Esophagus muscularis mucosa (tissue), 4 donors: ENCODE results near the gene CNTN2. TPM values are rescaled to one million over a fixed set of nuclear protein-coding genes. Genes with fewer than 3 reads are reported as not detected.

Source experiments
- DNase-seq: peaks from one replicate; pipeline ENCODE4 v3.0.0-alpha.2; 2017; ENCODE audit errors: extremely low spot score
- H3K27ac ChIP-seq, 4 donors: fragments of 200-600 bp; sonication (generic); replicated peaks in 1 of 4; 1 replicate in 3 of 4; 2 replicates in 1 of 4; pipeline ENCODE4 v1.5.1; 2016 to 2019; ENCODE audit warnings: mild to moderate bottlenecking in 1 of 4
- H3K27me3 ChIP-seq, 4 donors: fragments of 200-600 bp; sonication (generic); one replicate each; pipeline versions ENCODE4 v1.5.1 to v1.6.0; 2016 to 2019
- H3K36me3 ChIP-seq, 4 donors: fragments of 200-600 bp; sonication (generic); one replicate each; pipeline ENCODE4 v1.5.1; 2016 to 2019
- H3K4me1 ChIP-seq, 4 donors: fragments of 200-600 bp; sonication (generic); one replicate each; pipeline ENCODE4 v1.5.1; 2016 to 2019
- H3K4me3 ChIP-seq, 4 donors: fragments of 200-600 bp; sonication (generic); 1 replicate in 2 of 4; 2 replicates in 2 of 4; pipeline ENCODE4 v1.5.1; 2016 to 2019; ENCODE audit warnings: mild to moderate bottlenecking in 4 of 4, moderate library complexity in 1 of 4
- H3K9me3 ChIP-seq, 4 donors: fragments of 200-600 bp; sonication (generic); 1 replicate in 3 of 4; 2 replicates in 1 of 4; pipeline ENCODE4 v1.5.1; 2016 to 2019
- CTCF ChIP-seq, 3 experiments: fragments of 200-600 bp in 2 of 3; fragments of 450-650 bp in 1 of 3; sonication (generic) in 2 of 3; IDR thresholded peaks; one replicate each; pipeline ENCODE4 v1.5.1; 2017 to 2019; ENCODE audit warnings: antibody characterized with exemption in 3 of 3, mild to moderate bottlenecking in 2 of 3, moderate library complexity in 1 of 3
- EP300 ChIP-seq: sonication (generic); formaldehyde crosslinking; IDR thresholded peaks from one replicate; pipeline ENCODE4 v1.6.1; 2017; ENCODE audit warnings: antibody characterized with exemption
- POLR2A ChIP-seq: fragments of 450-650 bp; IDR thresholded peaks from one replicate; pipeline ENCODE4 v1.6.1; 2017; ENCODE audit warnings: antibody characterized with exemption, moderate library complexity, mild to moderate bottlenecking, low read depth
- POLR2AphosphoS5 ChIP-seq, 2 donors: sonication (generic); formaldehyde crosslinking; IDR thresholded peaks; one replicate each; pipeline ENCODE4 v1.6.1; 2017; ENCODE audit warnings: antibody characterized with exemption in 2 of 2
- WGBS: methylation state at CpG from one replicate; pipeline ENCODE4 v1.1.5; 2018; 5-methylcytosine and 5-hydroxymethylcytosine counted together
- intact Hi-C: fragments of 100-400 bp; cut with DNase I; formaldehyde crosslinking; loops from one replicate; pipeline ENCODE4 v1.15.1; 2023
- total RNA-seq, 4 donors: library from RNA; depleted of rRNA; stranded (reverse); fragments of >200 nt; gene quantifications; one replicate each; pipeline versions ENCODE4 v1.1.0 to v1.2.1, GENCODE V29; 2016

Gene CNTN2
- total RNA-seq, 4 donors from 2014 or later, result 1.9 to 6.2 (median 2.9) TPM

DNA sequence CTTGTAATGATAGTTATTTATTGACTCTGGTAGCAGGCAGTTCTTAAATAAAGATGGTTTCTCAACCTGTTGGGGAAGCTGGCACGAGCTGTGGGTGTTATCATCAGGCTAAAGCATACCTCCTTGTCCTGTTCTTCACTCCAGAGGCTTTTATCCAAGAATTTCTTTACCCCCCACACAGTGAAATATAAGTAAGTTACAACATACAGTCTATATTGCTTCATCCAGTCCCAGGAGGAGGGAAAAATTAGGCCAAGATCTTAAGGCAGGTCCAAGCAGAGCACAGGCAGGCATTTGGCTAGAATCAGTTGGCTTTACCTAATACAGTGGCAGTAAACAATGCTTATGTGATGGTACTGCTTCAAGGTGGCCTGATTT is 34.9 kb downstream of the CNTN2 start:
- 94% methylated on average over 1 of the region's 1 CpG for WGBS
- Histone ChIP-seq H3K27me3 (no peaks in the 10 kb centered on the region), H3K4me1 (peaks cover 0 to 10% (median 6%) of the 10 kb centered on the region in 4 donors), H3K4me3 (no peak overlapping the region), H3K27ac (no peak overlapping the region), H3K36me3 (peaks cover 0 to 10% (median under 1%) of the 10 kb centered on the region in 4 donors), H3K9me3 (no peaks in the 10 kb centered on the region)
- no peak for DNase-seq
- no peak for TF ChIP-seq EP300
- no peak for TF ChIP-seq CTCF (IDR thresholded peaks at IDR 0.05)
- no peak for TF ChIP-seq POLR2AphosphoS5 (IDR thresholded peaks at IDR 0.05)
- TF ChIP-seq POLR2A, result no peak
- intact Hi-C loops, result no loop called here

DNA sequence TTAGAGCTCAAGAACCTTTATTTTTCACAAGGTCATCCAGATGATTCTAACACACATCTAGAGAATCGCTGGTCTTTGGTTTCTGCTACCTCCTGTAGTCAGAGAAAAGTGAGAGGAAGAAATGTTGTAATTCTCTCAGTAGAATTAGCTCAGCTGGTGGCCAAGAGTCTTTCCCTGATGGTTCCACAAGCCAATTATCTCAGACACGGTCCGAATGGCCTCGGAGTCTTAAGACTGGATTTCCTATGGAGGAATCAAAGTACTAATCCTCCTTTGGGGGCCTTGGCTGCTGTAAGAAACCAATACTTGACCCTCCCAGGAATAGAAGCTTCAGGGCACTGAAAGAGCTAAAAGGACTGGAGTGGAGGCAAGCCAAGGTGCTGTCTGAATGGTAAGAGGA is 39.4 kb downstream of the CNTN2 start:
- DNase-seq, result no peak
- intact Hi-C loops, result no loop called here
- Histone ChIP-seq H3K27ac (no peak overlapping the region), H3K36me3 (peaks cover 21 to 55% (median 37%) of the 10 kb centered on the region in 4 donors), H3K4me1 (peaks cover 0 to 4% (median 0%) of the 10 kb centered on the region in 4 donors), H3K9me3 (no peaks in the 10 kb centered on the region), H3K4me3 (no peak overlapping the region), H3K27me3 (no peaks in the 10 kb centered on the region)
- no peak for TF ChIP-seq POLR2AphosphoS5 (IDR thresholded peaks at IDR 0.05)
- no peak for TF ChIP-seq POLR2A
- TF ChIP-seq EP300, result no peak
- 96% methylated on average over 4 of the region's 4 CpGs for WGBS

DNA sequence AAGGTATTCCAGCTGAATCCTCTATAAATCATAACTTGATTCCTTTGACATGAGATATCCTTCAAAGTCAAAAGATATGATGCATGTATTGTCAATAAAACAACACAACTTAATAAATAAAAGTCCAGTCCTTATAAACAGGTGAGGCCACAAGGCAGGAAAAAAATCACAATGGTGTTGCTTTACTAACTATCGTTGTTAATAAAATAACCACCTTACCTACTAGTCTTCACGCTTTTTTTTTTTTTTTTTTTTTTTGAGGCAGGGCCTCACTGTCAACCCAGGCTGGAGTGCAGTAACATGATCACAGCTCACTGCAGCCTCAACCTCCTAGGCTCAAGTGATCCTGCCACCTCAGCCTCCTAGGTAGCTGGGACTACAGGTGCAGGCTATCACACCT is 41.3 kb downstream of the CNTN2 start, which contains the start of gene TMEM81:
Gene TMEM81, minus strand, starts transcription at position 101 of the 400 bp plus-strand sequence. CDS start 140 bp downstream, outside the sequence.
- Histone ChIP-seq H3K27ac (no peak within 1 kb of the TSS), H3K27me3 (no peaks in the 10 kb centered on the region), H3K4me1 (no peaks in the 10 kb centered on the region), H3K9me3 (no peaks in the 10 kb centered on the region), H3K36me3 (peaks cover 34 to 74% (median 55%) of the 10 kb centered on the region in 4 donors), H3K4me3 (no peak within 1 kb of the TSS)
- DNase-seq, result no peak
- no peak for TF ChIP-seq POLR2AphosphoS5 (IDR thresholded peaks at IDR 0.05)
- no peak for TF ChIP-seq POLR2A
- no peak for TF ChIP-seq CTCF (IDR thresholded peaks at IDR 0.05)
- TF ChIP-seq EP300, result no peak
- WGBS, result 97% methylated on average over 2 of the region's 2 CpGs
- intact Hi-C loops, result no loop called here

GRCh38 chr1:205088341-205088740 is 45.3 kb downstream of the CNTN2 start:
- intact Hi-C loops, result no loop called here
- Histone ChIP-seq H3K27ac (no peak overlapping the region), H3K36me3 (peaks cover 48 to 98% (median 84%) of the 10 kb centered on the region in 4 donors), H3K4me3 (no peak overlapping the region), H3K27me3 (no peaks in the 10 kb centered on the region), H3K9me3 (no peaks in the 10 kb centered on the region), H3K4me1 (no peaks in the 10 kb centered on the region)
- TF ChIP-seq POLR2A (no peak), POLR2AphosphoS5 (IDR thresholded peaks at IDR 0.05) (no peak), CTCF (IDR thresholded peaks at IDR 0.05) (no peak), EP300 (no peak)
- DNase-seq, result no peak
- WGBS, result 77% methylated on average over 3 of the region's 3 CpGs

DNA sequence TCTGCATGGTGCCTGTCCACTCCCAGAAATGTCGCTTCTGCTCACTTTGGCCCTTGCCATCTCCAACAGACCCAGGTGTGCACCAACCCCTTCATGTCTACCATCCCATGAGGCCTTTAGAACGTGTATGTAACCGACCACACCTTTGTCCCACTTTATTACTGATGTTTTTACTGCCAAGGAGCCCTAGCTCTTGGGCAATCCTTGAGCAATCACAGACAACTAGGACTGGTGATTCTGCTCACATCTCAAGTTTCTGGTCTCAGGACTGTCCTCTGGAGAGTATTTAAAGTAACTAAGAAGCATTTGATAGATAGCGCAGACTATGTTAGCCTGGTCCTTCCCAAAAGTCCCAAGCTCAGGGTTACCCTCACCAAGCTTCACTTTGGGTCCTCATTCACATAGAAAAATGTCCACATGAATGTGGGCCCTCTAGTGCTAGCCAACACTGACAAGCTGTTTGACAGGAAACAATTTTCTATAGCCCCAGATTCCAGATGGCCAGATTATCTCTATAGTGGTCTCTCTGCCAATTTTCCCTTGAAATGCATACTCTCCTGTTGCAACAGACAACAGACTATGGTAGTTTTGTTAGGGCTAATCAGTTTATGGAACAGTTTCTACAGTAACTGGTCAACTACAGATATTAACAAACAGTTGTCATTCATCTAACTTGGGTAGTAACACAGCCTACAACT is 48.2 kb downstream of the CNTN2 start:
- intact Hi-C loops, result no loop called here
- Histone ChIP-seq H3K4me3 (no peak overlapping the region), H3K27ac (no peak overlapping the region), H3K27me3 (no peaks in the 10 kb centered on the region), H3K4me1 (no peaks in the 10 kb centered on the region), H3K36me3 (peaks cover 52 to 98% (median 89%) of the 10 kb centered on the region in 4 donors), H3K9me3 (no peaks in the 10 kb centered on the region)
- TF ChIP-seq CTCF (IDR thresholded peaks at IDR 0.05) (no peak), POLR2A (no peak), EP300 (no peak), POLR2AphosphoS5 (IDR thresholded peaks at IDR 0.05) (no peak)
- DNase-seq, result no peak
- WGBS, result 94% methylated on average over 4 of the region's 4 CpGs
